Ovary (tissue), 3 donors: ENCODE data around the gene SLC7A7.
"Not testable (repeated sequence)": the region's sequence is repeated elsewhere in the genome, so short reads cannot be mapped to it uniquely, and the experiment has no call there.

Experiments
- CTCF ChIP-seq, 3 donors: fragments of 450-650 bp in 2 of 3; fragments of 200-600 bp in 1 of 3; IDR thresholded peaks; one replicate each; pipeline versions ENCODE4 v1.5.1 to v1.8.0; 2016 to 2022; ENCODE audit warnings: antibody characterized with exemption in 3 of 3, mild to moderate bottlenecking in 1 of 3
- EP300 ChIP-seq: sonication (generic); formaldehyde crosslinking; IDR thresholded peaks from one replicate; pipeline ENCODE4 v1.6.1; 2017; ENCODE audit warnings: antibody characterized with exemption
- POLR2A ChIP-seq: fragments of 450-650 bp; IDR thresholded peaks from one replicate; pipeline ENCODE4 v1.6.1; 2017; ENCODE audit warnings: antibody characterized with exemption, mild to moderate bottlenecking, moderate library complexity
- donor health status: DM: no; HTN: no; CAD: no.

GRCh38 chr14:22732062-22732461 lies 83.2 kb downstream of the SLC7A7 start:
- not testable (repeated sequence) for TF ChIP-seq POLR2A; CTCF (IDR thresholded peaks at IDR 0.05); EP300
